Measurements from ENCODE around the gene FBN2. TPM values are rescaled to one million over a fixed set of nuclear protein-coding genes. Genes with fewer than 3 reads are reported as not detected.

FBN2 gene
- total and polyA plus RNA-seq, 9 of the 15 experiments (the other 6 are each of a cell fraction or from before 2014, with no cell fraction given): 0.01 to 0.09 TPM; not detected in 7

DNA sequence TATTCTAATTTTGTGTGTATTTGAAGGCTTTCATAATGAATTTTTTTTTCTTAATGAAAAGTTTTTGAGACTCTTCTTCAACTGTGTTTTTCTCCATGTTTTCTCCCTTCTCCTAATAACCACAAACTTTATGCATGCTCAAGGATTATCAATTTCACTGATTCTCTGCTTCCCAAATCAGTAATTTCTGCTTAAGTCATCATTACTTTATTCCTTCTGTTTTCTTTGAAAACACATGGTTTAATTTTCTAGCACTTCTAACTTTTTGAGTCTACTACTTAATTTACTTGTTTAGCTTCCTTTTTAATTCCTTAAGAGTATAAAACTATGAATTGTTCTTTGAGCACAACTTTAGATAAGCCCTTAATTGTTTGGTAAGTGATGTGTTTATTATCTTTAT, 11.5 kb upstream of the FBN2 start:
- no peak for TF ChIP-seq ZNF408 (CRISPR knock-in tag; IDR thresholded peaks at IDR 0.05; ENCODE audit: low read depth)
- peak; percentile 26; the same call in 1 of the 2 replicates for TF ChIP-seq ZNF316 (IDR thresholded peaks at IDR 0.05)
- Histone ChIP-seq H3K9ac (ENCODE audit: insufficient read depth in 1 of 2, low read depth in 2 of 2, low read length in 2 of 2) (no peak overlapping the region), H2AFZ (ENCODE audit: low read depth, low read length) (no peak overlapping the region), H3K36me3 (ENCODE audit: control insufficient read depth, insufficient read depth, low read length) (no peaks in the 10 kb centered on the region), H3K9me1 (ENCODE audit: control insufficient read depth, insufficient read depth, low read length) (no peaks in the 10 kb centered on the region), H3K79me2 (ENCODE audit: control insufficient read depth, insufficient read depth, low read length) (no peaks in the 10 kb centered on the region), H3K4me3 (no peak overlapping the region), H3K9me3 (replicated peaks; ENCODE audit: control insufficient read depth, insufficient read depth, low read depth, low read length) (no peaks in the 10 kb centered on the region; the same call in 1 of the 2 replicates), H3K4me2 (ENCODE audit: insufficient read depth, low read length) (no peak overlapping the region), H3K27me3 (ENCODE audit: control insufficient read depth in 2 of 2, insufficient read depth in 2 of 2, low read length in 2 of 2) (no peaks in the 10 kb centered on the region), H3K27ac (ENCODE audit: extremely low read depth, low read depth, low read length) (no peak overlapping the region), H3K4me1 (replicated peaks in 1 of 2; ENCODE audit: control insufficient read depth in 2 of 2, insufficient read depth in 2 of 2, low read length in 2 of 2) (no peaks in the 10 kb centered on the region), H4K20me1 (replicated peaks; ENCODE audit: control insufficient read depth, insufficient read depth, low read length) (no peaks in the 10 kb centered on the region)
- ChIA-PET CTCF (ENCODE audit: low intra/inter-chr PET ratio) (no interaction called here), POLR2A (no interaction called here)
- in situ Hi-C loops (cut with MboI): no loop called here
- DNase-seq (ENCODE audit: extremely low read depth in 1 of 4, low spot score in 3 of 4) (no peak), FAIRE-seq (no peak), ATAC-seq (no peak)
- BruUV-seq (replicated peaks): no TSS peak
- intact Hi-C loops (cut with micrococcal nuclease): no loop called here

GRCh38 chr5:128546658-128547281, 8.7 kb upstream of the FBN2 start:
- Histone ChIP-seq H2AFZ (ENCODE audit: low read depth, low read length) (no peak overlapping the region), H3K4me3 (no peak overlapping the region), H3K9me1 (ENCODE audit: control insufficient read depth, insufficient read depth, low read length) (no peaks in the 10 kb centered on the region), H3K27me3 (ENCODE audit: control insufficient read depth in 2 of 2, insufficient read depth in 2 of 2, low read length in 2 of 2) (no peaks in the 10 kb centered on the region), H3K27ac (ENCODE audit: extremely low read depth, low read depth, low read length) (no peak overlapping the region), H4K20me1 (replicated peaks; ENCODE audit: control insufficient read depth, insufficient read depth, low read length) (no peaks in the 10 kb centered on the region), H3K4me2 (ENCODE audit: insufficient read depth, low read length) (no peak overlapping the region), H3K79me2 (ENCODE audit: control insufficient read depth, insufficient read depth, low read length) (no peaks in the 10 kb centered on the region), H3K9ac (ENCODE audit: insufficient read depth in 1 of 2, low read depth in 2 of 2, low read length in 2 of 2) (no peak overlapping the region), H3K4me1 (replicated peaks in 1 of 2; ENCODE audit: control insufficient read depth in 2 of 2, insufficient read depth in 2 of 2, low read length in 2 of 2) (no peaks in the 10 kb centered on the region), H3K36me3 (ENCODE audit: control insufficient read depth, insufficient read depth, low read length) (no peaks in the 10 kb centered on the region), H3K9me3 (replicated peaks; ENCODE audit: control insufficient read depth, insufficient read depth, low read depth, low read length) (no peaks in the 10 kb centered on the region)
- intact Hi-C loops (cut with micrococcal nuclease): no loop called here
- ATAC-seq (no peak), FAIRE-seq (no peak), DNase-seq (ENCODE audit: extremely low read depth in 1 of 4, low spot score in 3 of 4) (no peak)
- 0% methylated on average over 5 of the region's 5 CpGs for WGBS (ENCODE audit: insufficient coverage, low coverage, missing lambda C conversion rate)
- ChIA-PET CTCF (ENCODE audit: low intra/inter-chr PET ratio) (no interaction called here), POLR2A (no interaction called here)
- BruUV-seq (replicated peaks): no TSS peak
- TF ChIP-seq HNRNPUL1 (IDR thresholded peaks at IDR 0.05; ENCODE audit: low read length) (no peak), ESRRA (IDR thresholded peaks at IDR 0.05; ENCODE audit: borderline replicate concordance, low read depth) (no peak)
- in situ Hi-C loops (cut with MboI): no loop called here
